ENCODE results near the gene NDN. TPM values are rescaled to one million over a fixed set of nuclear protein-coding genes. Genes with fewer than 3 reads are reported as not detected.
A peak's percentile ranks its signal among the peaks of the same experiment; 100 is the strongest.

Gene NDN
- total and polyA plus RNA-seq, 2 of the 8 experiments (the other 6 are each of a cell fraction or from before 2014, with no cell fraction given), result 29.4 to 39.3 TPM

DNA sequence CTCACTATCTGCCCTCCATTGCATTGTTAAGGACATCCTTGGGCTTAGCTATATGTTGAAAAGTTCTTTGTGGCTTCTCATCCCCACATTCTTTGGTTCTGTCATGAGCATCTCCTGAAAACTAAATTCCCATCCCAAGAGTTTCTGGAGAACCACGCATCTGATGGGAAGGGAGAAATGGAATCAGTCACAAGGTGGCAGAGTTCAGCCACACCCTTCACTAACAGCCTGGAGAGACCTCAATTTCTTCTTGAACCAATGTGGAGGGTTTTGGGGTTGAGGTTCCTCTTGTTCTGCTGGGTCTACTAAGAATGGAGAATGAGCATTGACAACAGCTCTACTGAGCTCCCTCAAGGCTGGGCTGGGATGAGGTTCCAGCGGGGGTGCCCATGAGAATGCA lies 23.9 kb downstream of the NDN start:
- no peaks in the 10 kb centered on the region for H3K36me3 ChIP-seq (ENCODE audit: control insufficient read depth in 2 of 4, insufficient read depth in 4 of 4, low read length in 3 of 4)
- H3K9me3 ChIP-seq (ENCODE audit: insufficient read depth in 2 of 2, low read depth in 1 of 2, low read length in 1 of 2), result peaks cover 11 to 23% of the 10 kb centered on the region in 2 experiments; a peak in 3 of 4 replicates
- H2AK5ac ChIP-seq (ENCODE audit: low read depth, low read length), result no peak overlapping the region
- no peak for DNase-seq (ENCODE audit: low read depth in 1 of 2, low spot score in 2 of 2)
- H3K79me1 ChIP-seq (ENCODE audit: low read depth, low read length), result no peaks in the 10 kb centered on the region
- ChIA-PET CTCF (ENCODE audit: partially characterized antibody) (interaction anchor here (0.9 to 1.7 kb wide), 4 partner anchors 97 to 196 kb away, joined by 3 to 5 read pairs (median 4); no protein-coding TSS in a partner anchor), POLR2A (ENCODE audit: partially characterized antibody) (no interaction called here)
- FAIRE-seq, result no peak
- WGBS, 2 experiments (ENCODE audit: extremely low coverage in 1 of 2, insufficient coverage in 1 of 2, insufficient read length in 1 of 2, insufficient replicate concordance in 2 of 2, low coverage in 1 of 2, low lambda C conversion rate in 2 of 2, missing lambda C conversion rate in 1 of 2), result 64% methylated on average over 2 of the region's 2 CpGs; no CpG with 5 or more reads in 1 of the 2 experiments
- H2AFZ ChIP-seq (ENCODE audit: low read length), result no peak overlapping the region
- no peak overlapping the region for H2BK5ac ChIP-seq (ENCODE audit: low read depth, low read length)
- no peak overlapping the region for H3K18ac ChIP-seq (ENCODE audit: extremely low read depth, low read length)
- H3K23me2 ChIP-seq (ENCODE audit: low read depth, low read length), result no peaks in the 10 kb centered on the region
- no peaks in the 10 kb centered on the region for H3K27me3 ChIP-seq (replicated peaks in 1 of 4; ENCODE audit: control insufficient read depth in 3 of 4, extremely low read depth in 1 of 4, insufficient read depth in 3 of 4, low read length in 3 of 4)
- H3K4me1 ChIP-seq (replicated peaks in 1 of 4; ENCODE audit: control insufficient read depth in 3 of 4, insufficient read depth in 4 of 4, low read length in 3 of 4), result no peaks in the 10 kb centered on the region
- H2BK12ac ChIP-seq (ENCODE audit: low read depth, low read length), result no peak overlapping the region
- no peak overlapping the region for H2BK15ac ChIP-seq (ENCODE audit: low read length)
- no peak overlapping the region for H3K14ac ChIP-seq (ENCODE audit: insufficient read length)
- no peak overlapping the region for H3K4ac ChIP-seq (replicated peaks; ENCODE audit: insufficient read length, low read depth, low read length)
- no peak overlapping the region for H2BK120ac ChIP-seq (replicated peaks; ENCODE audit: low read depth, low read length)
- no peak overlapping the region for H2BK20ac ChIP-seq (ENCODE audit: low read length)
- no peak overlapping the region for H3K27ac ChIP-seq (ENCODE audit: low read depth, low read length)
- TF ChIP-seq JUN (IDR thresholded peaks at IDR 0.05; ENCODE audit: low read depth, low read length) (no peak), SAP30 (IDR thresholded peaks at IDR 0.05; ENCODE audit: insufficient read depth, insufficient replicate concordance, low read length) (no peak), SP1 (IDR thresholded peaks at IDR 0.05; ENCODE audit: low read depth, low read length) (no peak), KDM5A (IDR thresholded peaks at IDR 0.05; ENCODE audit: low read length) (no peak), RAD21 (IDR thresholded peaks at IDR 0.05 in 1 of 2, conservative IDR thresholded peaks at IDR 0.05 in 1 of 2; ENCODE audit: low read depth in 2 of 2, low read length in 2 of 2) (peak; percentile 40 to 50; a peak in 3 of 4 replicates), ASH2L (IDR thresholded peaks at IDR 0.05; ENCODE audit: low read length) (no peak), GABPA (IDR thresholded peaks at IDR 0.05; ENCODE audit: borderline replicate concordance, insufficient read depth, low read length) (no peak)
- TF ChIP-seq, protein P1, sequence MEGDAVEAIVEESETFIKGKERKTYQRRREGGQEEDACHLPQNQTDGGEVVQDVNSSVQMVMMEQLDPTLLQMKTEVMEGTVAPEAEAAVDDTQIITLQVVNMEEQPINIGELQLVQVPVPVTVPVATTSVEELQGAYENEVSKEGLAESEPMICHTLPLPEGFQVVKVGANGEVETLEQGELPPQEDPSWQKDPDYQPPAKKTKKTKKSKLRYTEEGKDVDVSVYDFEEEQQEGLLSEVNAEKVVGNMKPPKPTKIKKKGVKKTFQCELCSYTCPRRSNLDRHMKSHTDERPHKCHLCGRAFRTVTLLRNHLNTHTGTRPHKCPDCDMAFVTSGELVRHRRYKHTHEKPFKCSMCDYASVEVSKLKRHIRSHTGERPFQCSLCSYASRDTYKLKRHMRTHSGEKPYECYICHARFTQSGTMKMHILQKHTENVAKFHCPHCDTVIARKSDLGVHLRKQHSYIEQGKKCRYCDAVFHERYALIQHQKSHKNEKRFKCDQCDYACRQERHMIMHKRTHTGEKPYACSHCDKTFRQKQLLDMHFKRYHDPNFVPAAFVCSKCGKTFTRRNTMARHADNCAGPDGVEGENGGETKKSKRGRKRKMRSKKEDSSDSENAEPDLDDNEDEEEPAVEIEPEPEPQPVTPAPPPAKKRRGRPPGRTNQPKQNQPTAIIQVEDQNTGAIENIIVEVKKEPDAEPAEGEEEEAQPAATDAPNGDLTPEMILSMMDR (IDR thresholded peaks at IDR 0.05; ENCODE audit: control extremely low read depth in 1 of 3, insufficient read depth in 1 of 3, low read depth in 1 of 3, low read length in 3 of 3), result peak in 2 of 3 experiments; percentile 23 to 30; a peak in 2 of 4 replicates
- no peak overlapping the region for H3K56ac ChIP-seq (replicated peaks; ENCODE audit: insufficient read length, low read depth, low read length)
- no peaks in the 10 kb centered on the region for H4K20me1 ChIP-seq (replicated peaks in 1 of 2; ENCODE audit: control insufficient read depth in 1 of 2, insufficient read depth in 2 of 2, low read length in 2 of 2)
- no peak overlapping the region for H4K8ac ChIP-seq (ENCODE audit: extremely low read depth, insufficient read depth, low read length)
- no peak overlapping the region for H4K91ac ChIP-seq (replicated peaks; ENCODE audit: insufficient read length, low read length)
- no peak overlapping the region for H3K23ac ChIP-seq (ENCODE audit: insufficient read length)
- H3K4me2 ChIP-seq (ENCODE audit: insufficient read depth in 1 of 2, low read depth in 2 of 2, low read length in 2 of 2), result no peak overlapping the region
- no peak overlapping the region for H3K4me3 ChIP-seq (ENCODE audit: extremely low read depth in 1 of 4, insufficient read depth in 2 of 4, low read depth in 3 of 4, low read length in 4 of 4)
- H3K9ac ChIP-seq (replicated peaks in 1 of 4; ENCODE audit: extremely low read depth in 1 of 4, low read depth in 3 of 4, low read length in 3 of 4), result no peak overlapping the region
- H3K79me2 ChIP-seq (ENCODE audit: control insufficient read depth in 1 of 2, insufficient read depth in 2 of 2, low read length in 2 of 2), result no peaks in the 10 kb centered on the region
- H4K5ac ChIP-seq (ENCODE audit: insufficient read length, low read depth, low read length), result no peak overlapping the region

Data from H1 (cell line).